CD4-positive, alpha-beta T cell treated with Interleukin-1 beta for 1 hour (primary cell): Measurements from ENCODE around the gene ITPR1.

Experiments used
- DNase-seq, 2 donors: peaks; one replicate each; pipeline ENCODE4 v3.0.0-alpha.2; 2020 to 2022

The ITPR1 gene

GRCh38 chr3:4882548-4882947 is 389.4 kb downstream of the ITPR1 start:
- no peak for DNase-seq

GRCh38 chr3:4883011-4883410 is 389.9 kb downstream of the ITPR1 start:
- no peak for DNase-seq

DNA sequence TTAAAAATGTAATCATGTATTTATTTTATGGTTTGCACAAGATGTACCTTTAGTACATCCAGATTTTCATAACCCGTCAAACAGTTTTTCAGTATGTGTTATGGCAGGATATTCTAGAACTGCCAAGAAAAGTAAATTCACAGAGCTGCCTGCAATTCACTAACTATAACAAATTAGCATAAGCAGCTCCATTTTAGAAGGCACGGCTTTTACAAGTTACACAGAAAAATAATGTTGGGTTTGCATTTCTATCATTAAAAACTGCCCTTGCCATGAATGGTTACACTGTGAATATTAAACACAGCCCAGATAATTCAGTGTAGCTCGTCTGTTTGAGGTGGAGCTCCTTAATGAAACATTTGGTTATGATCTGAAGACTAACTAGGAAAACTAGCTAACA is 391.7 kb downstream of the ITPR1 start:
- no peak for DNase-seq

GRCh38 chr3:4885316-4885715 is 392.2 kb downstream of the ITPR1 start:
- DNase-seq, result no peak

DNA sequence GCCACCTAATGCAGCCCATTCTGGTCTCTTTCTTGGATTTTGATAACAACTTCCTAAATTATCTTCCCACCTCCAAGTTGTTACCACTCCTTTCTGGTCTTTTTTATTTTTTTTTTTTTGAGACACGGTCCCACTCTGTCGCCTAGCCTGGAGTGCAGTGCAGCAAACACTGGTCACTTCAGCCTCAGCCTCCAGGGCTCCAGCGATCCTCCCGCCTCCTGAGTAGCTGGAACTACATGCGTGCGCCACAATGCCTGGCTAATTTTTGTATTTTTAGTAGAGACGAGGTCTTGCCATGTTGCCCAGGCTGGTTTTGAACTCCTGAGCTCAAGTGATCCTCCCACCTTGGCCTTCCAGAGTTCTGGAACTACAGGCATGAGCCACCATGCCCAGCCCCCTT is 393.3 kb downstream of the ITPR1 start:
- DNase-seq, result no peak

GRCh38 chr3:4887177-4887576 is 394.0 kb downstream of the ITPR1 start:
- DNase-seq, result no peak

DNA sequence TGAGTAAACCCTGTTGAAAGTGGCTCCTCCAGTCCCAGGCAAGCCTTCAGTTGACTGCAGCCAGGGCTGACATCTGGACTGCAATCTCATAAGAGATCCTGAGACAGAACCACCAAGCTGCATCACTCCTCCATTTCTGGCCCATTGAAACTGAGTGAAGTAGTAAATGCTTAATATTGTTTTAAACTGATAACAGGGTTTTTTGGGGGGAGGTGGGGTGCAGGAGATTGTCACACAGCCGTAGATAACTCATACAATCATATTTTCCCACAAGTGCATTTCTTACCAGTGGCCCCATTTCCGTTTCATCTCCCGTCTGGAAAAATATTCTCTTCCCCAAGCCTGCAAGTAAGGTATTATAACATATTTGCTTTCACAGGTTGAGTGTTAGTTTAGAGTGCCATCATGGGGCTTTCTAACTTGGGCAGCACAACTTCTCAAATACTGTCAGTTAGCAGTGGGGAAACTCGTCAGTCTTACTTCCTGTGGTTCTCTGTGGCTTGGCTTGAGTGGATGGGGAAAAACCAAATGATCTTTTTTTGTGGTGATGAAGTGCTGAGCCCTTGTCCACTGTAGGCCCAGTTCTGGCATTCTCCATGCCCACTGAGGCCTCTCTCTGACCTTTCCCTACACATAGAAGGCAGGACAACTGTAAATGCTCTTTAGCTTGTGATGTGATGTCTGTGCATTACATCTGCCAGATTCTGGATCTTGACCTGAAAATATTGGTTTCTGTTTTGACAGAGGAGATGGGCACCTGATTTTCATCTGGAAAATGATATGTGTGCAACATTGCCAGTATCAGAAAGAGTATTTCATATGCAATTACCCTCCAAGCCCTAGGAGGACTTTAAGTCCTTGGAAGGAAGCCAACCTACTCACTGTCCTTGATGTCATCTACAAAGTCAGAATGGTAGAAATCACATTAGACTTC is 396.0 kb downstream of the ITPR1 start:
- peak; percentile 17 to 52 for DNase-seq

GRCh38 chr3:4889896-4890295 is 396.7 kb downstream of the ITPR1 start:
- DNase-seq, result no peak

DNA sequence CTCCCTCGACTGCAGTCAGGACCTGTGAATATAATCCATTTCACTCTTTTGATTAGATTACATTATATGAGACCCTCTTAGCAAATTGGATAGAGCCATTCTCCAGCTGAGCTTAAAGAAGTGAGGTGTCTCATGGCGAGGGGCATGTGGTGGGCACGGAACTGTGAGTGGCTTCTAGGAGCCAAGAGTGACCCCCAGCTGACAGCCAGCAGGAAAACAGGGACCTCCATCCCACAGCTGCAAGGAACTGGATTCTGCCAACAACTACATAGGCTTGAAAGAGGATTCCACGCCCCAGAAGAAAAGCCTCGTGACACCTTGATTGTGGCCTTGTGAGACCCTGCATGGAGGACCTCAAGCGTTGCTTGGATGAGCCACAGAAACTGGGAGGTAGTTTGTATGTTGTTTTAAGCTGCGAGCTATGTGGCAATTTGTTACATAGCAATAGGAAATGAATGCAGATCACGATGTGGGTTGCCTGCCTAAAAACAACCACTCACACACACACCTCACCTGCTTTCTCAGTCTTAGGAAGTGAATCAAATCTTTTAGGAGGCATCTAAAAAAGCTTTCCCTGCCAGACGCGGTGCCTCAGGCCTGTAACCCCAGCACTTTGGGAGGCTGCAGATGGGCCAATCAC is 401.9 kb downstream of the ITPR1 start:
- DNase-seq, result no peak

DNA sequence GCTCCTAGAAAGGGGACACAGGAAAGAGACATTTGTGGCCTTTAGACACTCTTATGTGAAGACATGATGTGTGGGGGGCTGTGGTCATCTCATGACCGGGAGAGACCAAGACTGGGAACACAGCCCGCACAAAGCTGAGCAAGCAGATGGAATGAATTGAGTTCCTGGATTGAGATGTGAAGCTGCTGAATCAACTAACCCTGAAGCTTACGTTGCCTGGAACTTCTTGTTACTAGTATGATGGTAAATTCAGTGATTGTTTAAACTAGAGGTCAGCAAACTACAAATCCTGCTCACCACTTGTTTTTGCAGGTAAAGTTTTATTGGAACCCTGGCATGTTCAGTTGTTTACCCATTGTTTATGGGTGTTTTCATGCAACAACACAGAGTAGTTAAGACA is 402.7 kb downstream of the ITPR1 start:
- no peak for DNase-seq
